ENCODE data around the gene SLC16A5.
A peak's percentile ranks its signal among the peaks of the same experiment; 100 is the strongest.

Gene SLC16A5

GRCh38 chr17:75114552-75115314, 27.0 kb downstream of the SLC16A5 start:
- H3K4me2 ChIP-seq (ENCODE audit: low read depth, low read length), result peak overlapping the region; percentile 76
- peak overlapping the region; percentile 48 for H3K9ac ChIP-seq (ENCODE audit: low read length)
- peaks cover 10% of the 10 kb centered on the region; the same call in 1 of the 2 replicates for H3K4me1 ChIP-seq (ENCODE audit: low read length)
- no peak overlapping the region for H3K27ac ChIP-seq (ENCODE audit: low read length)
- H3K4me3 ChIP-seq (ENCODE audit: low read length), result peak overlapping the region; percentile 54
- H4K20me1 ChIP-seq (ENCODE audit: insufficient read depth, low read length), result no peaks in the 10 kb centered on the region
- H3K9me2 ChIP-seq (replicated peaks; ENCODE audit: insufficient read depth, low read length), result no peaks in the 10 kb centered on the region
- TF ChIP-seq CTCF (IDR thresholded peaks at IDR 0.05; ENCODE audit: low read length) (no peak), EZH2 (optimal IDR thresholded peaks at IDR 0.05; ENCODE audit: low read depth, low read length) (no peak), EZH2phosphoT487 (IDR thresholded peaks at IDR 0.05; ENCODE audit: low read length) (no peak)
- DNase-seq, result no peak
- H3K27me3 ChIP-seq (replicated peaks; ENCODE audit: insufficient read depth, low read length), result no peaks in the 10 kb centered on the region
- H3F3A ChIP-seq (ENCODE audit: insufficient read depth, low read length), result no peaks in the 10 kb centered on the region
- H3K79me2 ChIP-seq (ENCODE audit: low read length), result peaks cover 5% of the 10 kb centered on the region
- no peaks in the 10 kb centered on the region for H3K36me3 ChIP-seq (replicated peaks; ENCODE audit: insufficient read depth, low read length)
- peak overlapping the region; percentile 69 for H2AFZ ChIP-seq (ENCODE audit: low read length)
- no peaks in the 10 kb centered on the region for H3K9me3 ChIP-seq (replicated peaks; ENCODE audit: insufficient read depth, low read length)

GRCh38 chr17:75115555-75115954, 27.8 kb downstream of the SLC16A5 start:
- H3K27ac ChIP-seq (ENCODE audit: low read length), result no peak overlapping the region
- H2AFZ ChIP-seq (ENCODE audit: low read length), result no peak overlapping the region
- no peaks in the 10 kb centered on the region for H4K20me1 ChIP-seq (ENCODE audit: insufficient read depth, low read length)
- H3K79me2 ChIP-seq (ENCODE audit: low read length), result peaks cover 2% of the 10 kb centered on the region
- H3K36me3 ChIP-seq (replicated peaks; ENCODE audit: insufficient read depth, low read length), result no peaks in the 10 kb centered on the region
- peaks cover 10% of the 10 kb centered on the region; the same call in 1 of the 2 replicates for H3K4me1 ChIP-seq (ENCODE audit: low read length)
- no peak overlapping the region for H3K9ac ChIP-seq (ENCODE audit: low read length)
- H3K9me3 ChIP-seq (replicated peaks; ENCODE audit: insufficient read depth, low read length), result no peaks in the 10 kb centered on the region
- H3F3A ChIP-seq (ENCODE audit: insufficient read depth, low read length), result no peaks in the 10 kb centered on the region
- no peak for DNase-seq
- no peaks in the 10 kb centered on the region for H3K9me2 ChIP-seq (replicated peaks; ENCODE audit: insufficient read depth, low read length)
- TF ChIP-seq CTCF (IDR thresholded peaks at IDR 0.05; ENCODE audit: low read length) (no peak), EZH2 (optimal IDR thresholded peaks at IDR 0.05; ENCODE audit: low read depth, low read length) (no peak), EZH2phosphoT487 (IDR thresholded peaks at IDR 0.05; ENCODE audit: low read length) (no peak)
- no peak overlapping the region for H3K4me2 ChIP-seq (ENCODE audit: low read depth, low read length)
- H3K4me3 ChIP-seq (ENCODE audit: low read length), result no peak overlapping the region
- H3K27me3 ChIP-seq (replicated peaks; ENCODE audit: insufficient read depth, low read length), result no peaks in the 10 kb centered on the region

DNA sequence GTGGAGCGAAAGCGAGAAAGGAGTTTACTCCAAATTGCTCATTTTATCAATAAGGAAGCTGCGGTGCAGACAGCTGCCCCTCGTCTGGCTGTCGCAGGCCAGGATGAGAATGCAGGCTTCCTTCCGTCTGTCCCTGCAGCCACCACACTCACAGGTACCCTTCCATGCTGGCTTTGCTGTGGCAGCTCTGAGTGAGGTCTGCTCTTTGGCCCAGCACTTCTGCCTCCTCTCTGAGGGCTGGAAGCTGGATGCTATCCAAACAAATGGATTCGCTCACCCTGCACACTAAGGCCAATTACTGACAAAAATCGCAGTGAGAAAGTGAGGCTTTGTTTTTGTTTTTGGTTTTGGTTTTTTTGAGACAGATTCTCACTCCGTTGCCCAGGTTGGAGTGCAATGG, 29.0 kb downstream of the SLC16A5 start:
- Histone ChIP-seq H3K9me3 (replicated peaks; ENCODE audit: insufficient read depth, low read length) (no peaks in the 10 kb centered on the region), H2AFZ (ENCODE audit: low read length) (no peak overlapping the region), H3K9ac (ENCODE audit: low read length) (no peak overlapping the region), H3K36me3 (replicated peaks; ENCODE audit: insufficient read depth, low read length) (no peaks in the 10 kb centered on the region), H3K79me2 (ENCODE audit: low read length) (no peaks in the 10 kb centered on the region), H3K4me1 (ENCODE audit: low read length) (peaks cover 10% of the 10 kb centered on the region; the same call in 1 of the 2 replicates), H3F3A (ENCODE audit: insufficient read depth, low read length) (no peaks in the 10 kb centered on the region), H4K20me1 (ENCODE audit: insufficient read depth, low read length) (no peaks in the 10 kb centered on the region), H3K27ac (ENCODE audit: low read length) (no peak overlapping the region), H3K9me2 (replicated peaks; ENCODE audit: insufficient read depth, low read length) (no peaks in the 10 kb centered on the region), H3K4me3 (ENCODE audit: low read length) (no peak overlapping the region), H3K27me3 (replicated peaks; ENCODE audit: insufficient read depth, low read length) (no peaks in the 10 kb centered on the region), H3K4me2 (ENCODE audit: low read depth, low read length) (no peak overlapping the region)
- TF ChIP-seq CTCF (IDR thresholded peaks at IDR 0.05; ENCODE audit: low read length) (no peak), EZH2 (optimal IDR thresholded peaks at IDR 0.05; ENCODE audit: low read depth, low read length) (no peak), EZH2phosphoT487 (IDR thresholded peaks at IDR 0.05; ENCODE audit: low read length) (no peak)
- no peak for DNase-seq

Data from MM.1S (cell line).